ENCODE data around the gene ODC1. TPM values are rescaled to one million over a fixed set of nuclear protein-coding genes. Genes with fewer than 3 reads are reported as not detected.
"Not testable (repeated sequence)": the region's sequence is repeated elsewhere in the genome, so short reads cannot be mapped to it uniquely, and the experiment has no call there.

Gene ODC1
- total RNA-seq, 4 donors from 2014 or later = 70.1 to 158 (median 94.8) TPM

GRCh38 chr2:10444463-10444862 is 3.7 kb downstream of the ODC1 start:
- DNase-seq (ENCODE audit: low spot score in 2 of 2) = no peak
- Histone ChIP-seq H3K4me1 (peaks cover 0 to 37% (median 10%) of the 10 kb centered on the region in 4 donors), H3K9me3 (no peaks in the 10 kb centered on the region), H3K4me3 (no peak overlapping the region), H3K36me3 (peaks cover 8 to 57% (median 18%) of the 10 kb centered on the region in 3 donors), H3K27ac (no peak overlapping the region), H3K27me3 (no peaks in the 10 kb centered on the region)
- 86 to 93% methylated on average over 5 of the region's 5 CpGs for WGBS, 2 donors
- TF ChIP-seq EP300 (IDR thresholded peaks at IDR 0.05) (no peak), POLR2A (IDR thresholded peaks at IDR 0.05) (no peak), CTCF (IDR thresholded peaks at IDR 0.05) (no peak)

GRCh38 chr2:10442469-10443126 is 5.5 kb downstream of the ODC1 start:
- H3K4me1 ChIP-seq = peaks cover 0 to 31% (median 6%) of the 10 kb centered on the region in 4 donors
- H3K36me3 ChIP-seq = peaks cover 8 to 67% (median 18%) of the 10 kb centered on the region in 3 donors
- not testable (repeated sequence) for DNase-seq (ENCODE audit: low spot score in 2 of 2); H3K9me3 ChIP-seq; H3K4me3 ChIP-seq; H3K27me3 ChIP-seq; H3K27ac ChIP-seq
- 88 to 90% methylated on average over 2 of the region's 2 CpGs for WGBS, 2 donors

GRCh38 chr2:10441948-10442347 is 6.2 kb downstream of the ODC1 start:
- peaks cover 0 to 24% (median 6%) of the 10 kb centered on the region in 4 donors for H3K4me1 ChIP-seq
- no peak for TF ChIP-seq POLR2A (IDR thresholded peaks at IDR 0.05)
- no peak for TF ChIP-seq EP300 (IDR thresholded peaks at IDR 0.05)
- no peak for TF ChIP-seq CTCF (IDR thresholded peaks at IDR 0.05)
- no peak overlapping the region for H3K4me3 ChIP-seq
- H3K27me3 ChIP-seq = no peaks in the 10 kb centered on the region
- no peak for DNase-seq (ENCODE audit: low spot score in 2 of 2)
- no peak overlapping the region for H3K27ac ChIP-seq
- peaks cover 8 to 67% (median 18%) of the 10 kb centered on the region in 3 donors for H3K36me3 ChIP-seq
- H3K9me3 ChIP-seq = no peaks in the 10 kb centered on the region
- WGBS, 2 donors = 83 to 85% methylated on average over 8 of the region's 8 CpGs

GRCh38 chr2:10440736-10441135 is 7.4 kb downstream of the ODC1 start:
- WGBS, 2 donors = 85 to 90% methylated on average over 6 of the region's 6 CpGs
- TF ChIP-seq CTCF (IDR thresholded peaks at IDR 0.05) (no peak), POLR2A (IDR thresholded peaks at IDR 0.05) (no peak), EP300 (IDR thresholded peaks at IDR 0.05) (no peak)
- Histone ChIP-seq H3K4me3 (no peak overlapping the region), H3K4me1 (peaks cover 0 to 12% (median 0%) of the 10 kb centered on the region in 4 donors), H3K27ac (no peak overlapping the region), H3K27me3 (no peaks in the 10 kb centered on the region), H3K9me3 (no peaks in the 10 kb centered on the region), H3K36me3 (peaks cover 8 to 67% (median 18%) of the 10 kb centered on the region in 3 donors)
- no peak for DNase-seq (ENCODE audit: low spot score in 2 of 2)

GRCh38 chr2:10439971-10440370 is 8.2 kb downstream of the ODC1 start:
- Histone ChIP-seq H3K27ac (no peak overlapping the region), H3K9me3 (no peaks in the 10 kb centered on the region), H3K4me1 (peaks cover 0 to 7% (median 0%) of the 10 kb centered on the region in 4 donors), H3K36me3 (peaks cover 8 to 65% (median 18%) of the 10 kb centered on the region in 3 donors), H3K27me3 (no peaks in the 10 kb centered on the region), H3K4me3 (no peak overlapping the region)
- DNase-seq (ENCODE audit: low spot score in 2 of 2) = no peak
- 88 to 92% methylated on average over 7 to 8 of the region's 8 CpGs for whole genome bisulfite sequencing, 2 donors
- TF ChIP-seq POLR2A (IDR thresholded peaks at IDR 0.05) (no peak), CTCF (IDR thresholded peaks at IDR 0.05) (no peak), EP300 (IDR thresholded peaks at IDR 0.05) (no peak)

Measured in tibial nerve (tissue), 4 donors.